Activated gamma-delta T cell (primary cell): Measurements from ENCODE around the gene SPINK6.

ENCODE experiments used
- DNase-seq: peaks from one replicate; lab custom pipeline; 2025; lab: John Stamatoyannopoulos, UW
- total RNA-seq, 2 donors: gene quantifications; one replicate each; lab custom pipeline; 2026; lab: John Stamatoyannopoulos, UW

SPINK6 gene
- total RNA-seq = 0 reads per million in 2 donors

- DNase-seq = no peak
Observed at GRCh38 chr5:148202531-148203203, at the start of gene SPINK6. SPINK6 (plus strand) TSS chr5:148203042; CDS start chr5:148203097, 55 bp downstream.

- no peak for DNase-seq
Observed at GRCh38 chr5:148156609-148157008, 46.2 kb upstream of the SPINK6 start.

DNA sequence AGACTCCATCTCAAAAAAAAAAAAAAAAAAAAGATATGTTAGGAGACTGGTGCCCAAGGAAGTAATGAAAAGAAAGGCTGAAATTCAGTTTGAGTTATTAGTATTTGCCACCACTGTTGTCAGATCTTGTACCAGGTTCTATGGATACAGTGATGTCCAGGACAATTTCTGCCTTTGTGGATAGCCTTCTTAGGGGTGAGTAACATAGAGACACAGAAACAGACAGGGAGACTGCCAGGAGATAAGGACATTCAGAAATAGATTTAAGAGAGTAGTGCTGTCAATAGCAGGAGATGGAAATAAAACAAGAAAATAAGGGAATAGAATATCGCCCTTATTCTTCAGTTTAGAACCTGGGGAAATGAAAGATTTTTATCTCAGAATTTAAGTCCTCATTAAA lies 40.8 kb upstream of the SPINK6 start:
- DNase-seq = no peak

DNA sequence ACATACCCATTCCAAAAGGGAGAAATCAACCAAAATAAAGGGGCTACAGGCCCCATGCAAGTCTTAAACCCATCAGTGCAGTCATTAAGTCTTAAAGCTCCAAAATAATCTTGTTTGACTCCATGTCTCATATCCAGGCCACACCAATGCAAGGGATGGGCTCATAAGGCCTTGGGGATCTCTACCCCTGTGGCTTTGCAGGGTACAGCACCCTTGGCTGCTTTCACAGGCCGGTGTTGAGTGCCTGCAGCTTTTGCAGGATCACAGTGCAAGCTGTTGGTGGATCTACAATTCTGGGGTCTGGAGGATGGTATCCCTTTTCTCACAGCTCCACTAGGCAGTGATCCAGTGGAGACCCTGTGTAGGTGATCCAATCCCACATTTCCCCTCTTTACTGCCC lies 39.5 kb upstream of the SPINK6 start:
- DNase-seq = no peak

- DNase-seq = no peak
Observed at GRCh38 chr5:148166550-148167283, 36.1 kb upstream of the SPINK6 start.

DNA sequence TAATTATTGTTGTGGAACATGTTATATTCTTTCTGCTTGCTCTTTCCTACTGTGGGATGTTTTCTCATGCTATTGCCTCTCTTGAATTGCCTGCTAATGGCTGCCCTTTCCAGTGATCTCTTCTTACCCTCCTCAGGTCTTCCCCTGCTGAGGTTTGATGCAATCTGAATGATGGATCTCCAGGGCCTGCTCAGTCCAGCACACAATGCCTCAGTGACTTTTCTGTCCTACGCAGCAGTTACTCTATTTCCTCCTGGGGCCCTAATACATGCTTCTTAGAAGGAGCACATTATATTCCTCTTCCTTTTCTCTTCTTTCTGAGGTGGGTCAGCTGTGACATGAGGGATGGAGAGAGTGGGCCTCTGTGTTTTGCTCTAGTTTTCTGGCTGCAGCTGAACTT lies 34.6 kb upstream of the SPINK6 start, which contains the start of gene SPINK14:
SPINK14 (plus strand) TSS at position 301 of the 400 bp plus-strand sequence. CDS start 1,187 bp downstream, outside the sequence.
- no peak for DNase-seq

DNA sequence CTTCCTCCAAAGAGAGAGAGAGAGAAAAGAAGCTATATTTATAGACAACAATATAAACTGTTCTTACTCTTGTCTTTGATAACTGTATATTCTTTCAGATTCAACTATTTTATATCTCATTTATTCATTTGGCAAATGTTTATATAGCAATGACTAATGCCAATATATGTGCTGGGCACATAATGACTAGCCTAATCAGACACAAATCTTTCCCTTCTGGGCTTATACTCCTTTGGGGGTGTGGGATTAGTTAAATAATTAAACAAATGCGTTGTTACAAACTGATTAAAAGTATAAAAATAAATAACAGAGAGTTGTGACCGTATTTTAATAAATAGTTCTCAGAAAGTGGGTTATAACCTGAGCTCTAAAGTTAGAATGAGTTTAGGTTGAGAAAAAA lies 30.5 kb upstream of the SPINK6 start:
- no peak for DNase-seq

DNA sequence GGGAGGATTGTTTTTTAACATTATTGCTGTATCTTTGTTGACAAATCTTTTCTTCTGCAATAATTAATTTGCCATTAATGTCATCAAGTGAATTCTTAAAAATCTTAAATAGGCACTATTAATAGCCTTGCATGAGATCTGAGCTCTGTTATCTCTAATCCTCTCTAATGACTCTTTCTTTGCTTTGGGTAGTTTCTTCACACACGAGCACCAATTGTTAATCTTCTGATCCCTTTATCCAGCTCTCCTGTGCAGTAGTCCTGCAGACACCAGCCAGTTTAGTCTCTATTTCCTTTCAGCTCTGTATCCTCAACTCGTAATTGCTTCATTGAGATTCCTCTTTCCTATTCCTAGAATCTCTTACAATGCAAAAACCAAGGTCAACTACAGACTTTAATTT lies 26.4 kb upstream of the SPINK6 start:
- no peak for DNase-seq

GRCh38 chr5:148177207-148177606 lies 25.6 kb upstream of the SPINK6 start:
- DNase-seq = no peak

- no peak for DNase-seq
Observed at GRCh38 chr5:148179234-148179824, 23.5 kb upstream of the SPINK6 start.

GRCh38 chr5:148186248-148187003 lies 16.4 kb upstream of the SPINK6 start:
- no peak for DNase-seq

DNA sequence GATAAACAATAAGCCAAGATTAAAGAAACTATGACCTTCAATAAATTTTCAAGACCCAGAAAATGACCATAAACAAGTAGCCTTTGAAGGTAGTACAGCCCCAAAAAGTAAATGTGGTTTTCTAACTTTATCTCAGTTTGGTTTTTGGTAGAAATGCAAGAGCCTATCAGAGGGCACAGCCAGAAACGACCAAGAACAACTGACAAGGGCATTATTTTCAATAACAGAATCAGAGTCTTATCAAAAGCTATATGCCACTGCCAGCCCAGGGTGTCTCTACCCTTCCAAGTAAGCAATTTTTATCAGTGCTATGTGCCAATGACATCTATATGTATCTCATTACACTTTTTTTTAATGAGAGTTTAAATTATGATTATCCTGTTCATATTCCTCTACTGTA lies 11.8 kb upstream of the SPINK6 start:
- DNase-seq = no peak

DNA sequence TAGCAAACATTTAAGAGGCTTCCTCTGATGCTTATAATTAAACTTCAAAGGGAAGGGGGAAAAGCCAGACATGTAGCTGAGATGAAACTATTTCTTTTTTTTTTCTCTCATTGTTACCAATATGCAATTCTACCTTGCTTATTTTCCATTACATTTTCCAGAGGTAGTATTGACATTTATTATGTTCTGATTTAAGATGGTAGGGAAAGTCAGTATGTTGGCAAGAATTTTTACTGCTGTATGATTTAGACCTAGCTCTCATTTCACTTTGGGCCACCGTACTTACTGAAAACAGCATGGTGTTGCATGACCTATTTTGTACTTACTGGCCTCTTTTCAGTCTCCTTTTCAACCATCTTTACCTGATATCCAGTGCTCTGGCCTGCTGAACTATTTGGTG lies 9.6 kb upstream of the SPINK6 start:
- no peak for DNase-seq

DNA sequence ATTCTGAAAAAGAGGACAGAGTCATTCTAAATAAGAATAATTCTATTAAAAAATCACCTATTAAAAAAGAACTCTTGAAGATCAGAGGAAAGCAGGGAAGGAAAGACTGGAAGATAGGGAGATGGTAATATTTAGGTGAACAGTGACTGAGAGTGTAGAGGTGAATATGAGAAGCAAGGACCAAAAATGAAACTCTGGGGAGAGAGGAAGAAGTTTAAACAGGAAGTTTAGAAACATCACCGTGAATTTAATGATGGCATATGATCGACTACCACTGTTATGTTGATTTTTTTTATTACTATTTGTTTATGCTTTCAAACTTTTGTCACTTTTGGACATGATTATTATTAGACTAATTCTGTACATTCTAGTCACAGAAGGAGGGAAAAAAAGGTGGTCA lies 1.7 kb upstream of the SPINK6 start:
- DNase-seq = no peak

- DNase-seq = no peak
Observed at GRCh38 chr5:148205044-148205806, 2.4 kb downstream of the SPINK6 start.

GRCh38 chr5:148205865-148206264 lies 3.0 kb downstream of the SPINK6 start:
- DNase-seq = no peak

- no peak for DNase-seq
Observed at GRCh38 chr5:148206620-148207019, 3.8 kb downstream of the SPINK6 start.

DNA sequence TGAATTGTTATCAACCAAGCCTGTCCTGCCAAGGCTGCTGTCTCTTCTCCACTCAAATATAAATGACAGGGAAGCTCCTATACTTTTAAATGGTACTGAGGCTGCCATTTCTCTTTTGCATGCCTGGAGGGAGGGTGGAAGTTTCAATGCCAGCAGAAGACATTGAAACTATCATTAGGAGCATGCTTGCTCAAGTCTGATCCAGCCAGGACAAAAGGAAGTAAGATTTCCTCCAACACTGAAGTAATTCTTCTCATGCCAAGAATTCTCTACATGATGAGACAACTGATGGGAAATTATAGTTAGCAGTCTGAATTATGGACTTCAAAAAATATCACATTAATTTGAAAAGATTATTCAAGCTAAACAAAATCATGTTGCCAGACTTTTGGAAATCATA lies 5.4 kb downstream of the SPINK6 start:
- no peak for DNase-seq

- DNase-seq = no peak
Observed at GRCh38 chr5:148209151-148209770, 6.4 kb downstream of the SPINK6 start.

DNA sequence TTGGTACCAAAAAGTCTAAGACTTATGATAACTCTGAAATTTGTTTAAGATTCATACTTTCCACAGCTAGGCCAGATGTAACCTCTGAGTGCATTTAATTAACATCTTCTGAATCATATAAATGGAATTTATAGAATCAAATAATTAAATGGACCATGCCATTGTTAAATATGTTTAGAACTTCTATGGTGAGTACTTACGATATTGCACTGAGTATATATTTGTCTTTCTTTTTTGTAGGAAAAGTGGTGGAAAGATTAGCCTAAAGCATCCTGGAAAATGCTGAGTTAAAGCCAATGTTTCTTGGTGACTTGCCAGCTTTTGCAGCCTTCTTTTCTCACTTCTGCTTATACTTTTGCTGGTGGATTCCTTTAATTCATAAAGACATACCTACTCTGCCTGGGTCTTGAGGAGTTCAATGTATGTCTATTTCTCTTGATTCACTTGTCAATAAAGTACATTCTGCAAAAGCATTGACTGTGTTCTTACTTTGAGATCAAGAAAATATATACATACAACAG lies 11.9 kb downstream of the SPINK6 start:
- no peak for DNase-seq

- DNase-seq = no peak
Observed at GRCh38 chr5:148221508-148221907, 18.7 kb downstream of the SPINK6 start.
